Immature natural killer cell (primary cell): ENCODE measurements around the gene IGBP1. TPM values are rescaled to one million over a fixed set of nuclear protein-coding genes. Genes with fewer than 3 reads are reported as not detected.

Experiments
- DNase-seq, 3 donors: peaks; one replicate each; pipeline ENCODE4 v3.0.0; 2022; ENCODE audit warnings: mixed read lengths in 1 of 3
- H3K27ac Mint-ChIP-seq, 6 donors: one replicate each; pipeline ENCODE4 v1.8.0; 2020; ENCODE audit warnings: mixed read lengths in 6 of 6, mild to moderate bottlenecking in 5 of 6, inconsistent platforms in 4 of 6, moderate library complexity in 3 of 6
- H3K27me3 Mint-ChIP-seq, 3 donors: one replicate each; pipeline ENCODE4 v1.8.0; 2020 to 2021; ENCODE audit warnings: low read depth in 3 of 3, mild to moderate bottlenecking in 3 of 3, mixed read lengths in 3 of 3, moderate library complexity in 3 of 3, inconsistent platforms in 1 of 3
- H3K36me3 Mint-ChIP-seq, 3 donors: one replicate each; pipeline ENCODE4 v1.8.0; 2020; ENCODE audit warnings: mixed read lengths in 3 of 3, inconsistent platforms in 2 of 3, mild to moderate bottlenecking in 2 of 3
- H3K4me1 Mint-ChIP-seq, 2 donors: one replicate each; pipeline ENCODE4 v1.8.0; 2020; ENCODE audit warnings: inconsistent platforms in 2 of 2, mild to moderate bottlenecking in 2 of 2, mixed read lengths in 2 of 2, moderate library complexity in 1 of 2
- H3K4me3 Mint-ChIP-seq, 5 donors: one replicate each; pipeline ENCODE4 v1.8.0; 2020; ENCODE audit warnings: mild to moderate bottlenecking in 5 of 5, mixed read lengths in 5 of 5, inconsistent platforms in 3 of 5, moderate library complexity in 3 of 5
- H3K9me3 Mint-ChIP-seq, 6 donors: one replicate each; pipeline ENCODE4 v1.8.0; 2020; ENCODE audit warnings: mild to moderate bottlenecking in 6 of 6, mixed read lengths in 6 of 6, inconsistent platforms in 4 of 6, moderate library complexity in 3 of 6
- polyA plus RNA-seq, 3 donors: library from polyadenylated mRNA; unstranded; fragments of 300-500 nt; fragmentation: Illumina TruSeq; gene quantifications; one replicate each; pipeline ENCODE4 v1.2.3, GENCODE V29; 2021

Gene IGBP1
- polyA plus RNA-seq, 3 donors from 2014 or later, result 37.8 to 55.6 (median 43.9) TPM

- Mint-ChIP-seq H3K9me3 (no peaks in the 10 kb centered on the region), H3K4me1 (peaks cover 14 to 19% of the 10 kb centered on the region in 2 donors), H3K36me3 (no peaks in the 10 kb centered on the region), H3K27me3 (peaks cover 0 to 11% (median 10%) of the 10 kb centered on the region in 3 donors), H3K4me3 (no peak overlapping the region), H3K27ac (no peak overlapping the region)
- DNase-seq, result no peak
These were observed 3.4 kb upstream of the IGBP1 start for GRCh38 chrX:70129816-70130215.

DNA sequence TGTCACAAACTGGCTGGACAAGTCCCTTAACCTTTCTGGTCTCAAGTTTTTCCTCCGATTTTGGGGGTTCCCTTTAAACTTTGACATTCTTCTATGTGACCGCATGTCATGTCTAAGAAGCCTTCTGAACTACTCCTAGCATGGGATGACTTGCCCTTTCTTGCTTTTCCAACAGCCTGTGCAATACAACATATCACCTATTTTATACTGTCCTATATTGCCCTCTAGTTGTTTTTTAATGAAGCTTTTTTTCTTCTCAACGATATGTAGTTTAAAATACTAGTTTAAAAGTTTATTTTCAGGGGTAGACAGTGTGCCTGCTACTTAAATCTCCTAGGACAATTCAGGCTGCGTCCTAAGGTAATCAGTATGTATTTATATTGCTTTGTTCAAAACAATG, 1.0 kb upstream of the IGBP1 start:
- H3K4me1 Mint-ChIP-seq, result peaks cover 24 to 34% of the 10 kb centered on the region in 2 donors
- no peaks in the 10 kb centered on the region for H3K36me3 Mint-ChIP-seq
- DNase-seq, result no peak
- peak overlapping the region in 4 of 5 donors; percentile 33 to 43 (median 36) for H3K4me3 Mint-ChIP-seq
- H3K9me3 Mint-ChIP-seq, result no peaks in the 10 kb centered on the region
- H3K27me3 Mint-ChIP-seq, result peaks cover 0 to 11% (median 10%) of the 10 kb centered on the region in 3 donors
- H3K27ac Mint-ChIP-seq, result peak overlapping the region in 5 of 6 donors; percentile 3 to 93 (median 46)

- DNase-seq, result no peak
- peak overlapping the region; percentile 94 to 99 (median 97) for H3K4me3 Mint-ChIP-seq
- no peaks in the 10 kb centered on the region for H3K36me3 Mint-ChIP-seq
- H3K27me3 Mint-ChIP-seq, result peaks cover 0 to 11% (median 10%) of the 10 kb centered on the region in 3 donors
- peaks cover 27 to 38% of the 10 kb centered on the region in 2 donors for H3K4me1 Mint-ChIP-seq
- H3K9me3 Mint-ChIP-seq, result no peaks in the 10 kb centered on the region
- peak overlapping the region; percentile 91 to 97 (median 95) for H3K27ac Mint-ChIP-seq
These were observed 357 bp upstream of the IGBP1 start for GRCh38 chrX:70132877-70133302.

DNA sequence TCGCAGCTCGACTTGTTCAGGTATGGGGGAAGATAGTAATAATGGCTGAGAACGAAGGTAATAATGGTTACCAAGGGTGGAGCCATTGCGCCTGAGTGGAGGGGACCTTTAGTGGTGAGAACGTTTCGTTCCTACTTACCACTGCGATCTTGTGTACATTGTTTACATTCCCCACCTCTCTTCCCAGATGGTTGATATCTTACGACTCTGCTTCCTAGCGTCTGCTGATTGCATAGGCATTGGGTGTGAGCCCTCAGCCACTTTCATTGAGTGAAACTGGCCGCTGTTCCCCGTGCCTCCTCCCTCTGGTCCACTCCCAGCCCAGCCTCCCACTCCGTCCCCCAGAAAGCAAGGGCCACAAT, 850 bp downstream of the IGBP1 start:
- Mint-ChIP-seq H3K36me3 (no peaks in the 10 kb centered on the region), H3K4me3 (peak overlapping the region; percentile 94 to 99 (median 97))

DNA sequence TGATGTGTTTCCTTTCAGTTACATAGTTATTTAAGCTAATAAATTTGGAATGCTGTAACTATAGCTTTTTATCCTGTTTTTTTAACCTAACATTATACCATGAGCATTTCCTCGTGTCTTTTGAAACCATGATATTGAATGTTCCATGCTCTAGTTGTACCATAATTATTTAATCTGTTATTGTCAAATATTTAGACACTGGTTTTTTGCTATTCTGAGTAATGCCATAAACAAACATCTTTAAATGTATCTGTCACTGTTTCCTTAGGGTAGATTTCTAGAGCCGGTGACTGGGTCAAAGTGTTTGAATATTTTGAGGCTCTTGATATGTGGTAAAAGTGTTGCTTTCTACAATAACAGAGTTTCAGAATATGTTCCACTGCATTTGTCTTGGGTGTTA, 5.4 kb downstream of the IGBP1 start:
- H3K27me3 Mint-ChIP-seq, result peaks cover 2 to 5% (median 2%) of the 10 kb centered on the region in 3 donors
- peaks cover 23 to 37% of the 10 kb centered on the region in 2 donors for H3K4me1 Mint-ChIP-seq
- peaks cover 0 to 10% (median 3%) of the 10 kb centered on the region in 3 donors for H3K36me3 Mint-ChIP-seq
- H3K4me3 Mint-ChIP-seq, result no peak overlapping the region
- no peak for DNase-seq
- H3K9me3 Mint-ChIP-seq, result no peaks in the 10 kb centered on the region
- no peak overlapping the region for H3K27ac Mint-ChIP-seq

More for the DNA sequence above, 850 bp downstream of the IGBP1 start:
- Mint-ChIP-seq H3K4me1 (peaks cover 27 to 38% of the 10 kb centered on the region in 2 donors), H3K27me3 (peaks cover 0 to 11% (median 10%) of the 10 kb centered on the region in 3 donors), H3K27ac (peak overlapping the region; percentile 91 to 97 (median 95)), H3K9me3 (no peaks in the 10 kb centered on the region)
- DNase-seq, result no peak

GRCh38 chrX:70139736-70140135, 6.5 kb downstream of the IGBP1 start:
- Mint-ChIP-seq H3K4me3 (no peak overlapping the region), H3K9me3 (no peaks in the 10 kb centered on the region), H3K27ac (no peak overlapping the region), H3K4me1 (peaks cover 13 to 29% of the 10 kb centered on the region in 2 donors), H3K36me3 (peaks cover 0 to 10% (median 3%) of the 10 kb centered on the region in 3 donors), H3K27me3 (peaks cover 0 to 5% (median 1%) of the 10 kb centered on the region in 3 donors)
- no peak for DNase-seq

DNA sequence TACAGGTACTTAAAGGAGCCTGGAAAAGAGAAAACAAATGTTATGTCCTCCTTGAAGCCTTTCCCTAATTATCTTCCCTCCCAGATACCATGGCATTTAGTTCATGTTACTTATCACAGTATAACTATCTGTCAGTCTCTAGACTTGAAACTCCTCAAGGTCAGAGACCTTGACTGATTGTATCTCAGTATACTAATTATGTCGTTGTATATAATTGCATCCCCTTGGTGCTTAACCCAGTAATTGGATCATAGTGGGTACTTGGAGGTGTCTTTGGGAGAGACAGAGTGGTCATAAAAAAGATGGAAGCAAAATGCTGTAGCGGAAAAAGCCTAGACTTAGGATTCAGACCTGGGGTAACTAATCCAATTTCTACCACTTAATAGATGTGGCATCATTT, 8.1 kb downstream of the IGBP1 start:
- DNase-seq, result no peak
- Mint-ChIP-seq H3K27me3 (peaks cover 0 to 5% (median 1%) of the 10 kb centered on the region in 3 donors), H3K27ac (no peak overlapping the region), H3K4me3 (no peak overlapping the region), H3K4me1 (peaks cover 5 to 18% of the 10 kb centered on the region in 2 donors), H3K9me3 (no peaks in the 10 kb centered on the region), H3K36me3 (peaks cover 0 to 10% (median 3%) of the 10 kb centered on the region in 3 donors)

GRCh38 chrX:70166601-70167590, 33.6 kb downstream of the IGBP1 start:
- H3K4me3 Mint-ChIP-seq, result no peak overlapping the region
- H3K27ac Mint-ChIP-seq, result no peak overlapping the region

DNA sequence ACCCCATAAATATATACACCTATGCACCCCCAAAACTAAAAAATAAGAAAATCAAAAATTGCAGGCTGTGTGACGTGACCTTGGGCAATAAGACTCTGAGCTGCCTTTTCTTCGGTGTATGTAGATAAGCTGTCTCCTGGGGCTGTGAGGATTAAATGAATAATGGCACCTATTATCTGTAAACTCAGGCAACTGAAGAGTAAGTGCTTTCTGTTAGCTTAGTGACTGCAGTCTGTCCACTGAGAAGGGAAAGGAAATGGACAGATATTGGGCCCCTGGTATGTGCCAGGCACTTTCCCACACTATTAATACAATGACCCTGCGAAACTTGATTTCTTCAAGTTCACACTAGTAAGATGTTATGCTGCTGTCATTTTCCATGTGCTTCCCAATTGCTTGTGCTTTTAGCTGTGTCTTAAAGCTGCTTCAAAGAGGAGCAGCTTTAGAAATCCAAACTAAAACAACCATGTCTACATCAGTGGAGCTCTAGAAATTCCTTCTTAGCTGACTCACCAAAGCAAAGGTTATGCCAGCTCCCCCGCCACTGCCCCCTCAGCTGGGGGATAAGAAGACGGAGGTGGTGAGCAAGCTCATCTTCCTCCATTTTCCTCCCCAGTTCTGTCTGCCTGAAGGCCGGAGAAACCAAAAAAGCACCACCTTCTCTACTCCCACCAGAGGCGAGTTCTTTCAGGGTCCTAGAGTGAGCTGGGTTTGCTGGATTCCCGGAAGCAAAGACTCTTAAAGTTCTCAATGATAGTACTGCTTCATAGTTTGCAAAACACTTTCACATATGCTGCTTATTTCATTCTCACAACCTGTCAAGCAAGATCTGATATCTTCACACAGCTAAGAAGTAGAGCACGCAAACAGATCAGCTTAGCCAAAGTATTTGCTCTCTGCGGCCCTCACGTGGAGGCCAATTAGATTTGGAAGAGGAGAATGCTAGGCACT, 35.3 kb downstream of the IGBP1 start:
- Mint-ChIP-seq H3K4me1 (no peaks in the 10 kb centered on the region), H3K27me3 (peaks cover 1 to 8% (median 7%) of the 10 kb centered on the region in 3 donors), H3K9me3 (no peaks in the 10 kb centered on the region), H3K4me3 (no peak overlapping the region), H3K36me3 (peaks cover 3 to 6% (median 3%) of the 10 kb centered on the region in 3 donors), H3K27ac (no peak overlapping the region)
- no peak for DNase-seq

More at GRCh38 chrX:70166601-70167590, 33.6 kb downstream of the IGBP1 start:
- peaks cover 1 to 7% (median 6%) of the 10 kb centered on the region in 3 donors for H3K27me3 Mint-ChIP-seq
- H3K4me1 Mint-ChIP-seq, result no peaks in the 10 kb centered on the region
- DNase-seq, result no peak
- peaks cover 3 to 6% (median 3%) of the 10 kb centered on the region in 3 donors for H3K36me3 Mint-ChIP-seq
- H3K9me3 Mint-ChIP-seq, result no peaks in the 10 kb centered on the region

- Mint-ChIP-seq H3K27ac (no peak overlapping the region), H3K4me3 (no peak overlapping the region), H3K36me3 (peaks cover 2 to 6% (median 3%) of the 10 kb centered on the region in 3 donors), H3K27me3 (peaks cover 0 to 6% (median 5%) of the 10 kb centered on the region in 3 donors), H3K9me3 (no peaks in the 10 kb centered on the region), H3K4me1 (no peaks in the 10 kb centered on the region)
- no peak for DNase-seq
These were observed 36.0 kb downstream of the IGBP1 start for GRCh38 chrX:70169281-70169680.

DNA sequence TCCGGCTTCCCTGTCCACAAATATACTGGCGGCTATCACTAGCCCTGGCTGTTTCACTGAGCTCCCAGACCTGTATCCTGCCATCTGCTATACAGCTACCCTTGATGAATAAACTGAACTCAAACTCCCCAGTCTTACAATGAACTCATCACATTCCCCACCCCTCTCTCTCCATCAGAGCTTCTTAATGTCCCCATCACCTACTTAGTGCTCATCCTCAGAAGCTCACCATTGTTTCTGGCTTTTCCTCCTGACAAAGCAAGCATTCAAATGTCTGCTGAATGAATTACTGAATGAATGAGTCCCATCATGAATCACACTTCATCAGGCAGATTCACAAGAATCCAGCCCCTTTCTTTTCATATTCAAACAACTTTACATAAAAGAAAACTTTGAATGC, 38.4 kb downstream of the IGBP1 start:
- Mint-ChIP-seq H3K27ac (no peak overlapping the region), H3K4me1 (no peaks in the 10 kb centered on the region), H3K36me3 (peaks cover 0 to 3% (median 0%) of the 10 kb centered on the region in 3 donors), H3K4me3 (no peak overlapping the region), H3K27me3 (peaks cover 0 to 4% (median 3%) of the 10 kb centered on the region in 3 donors), H3K9me3 (no peaks in the 10 kb centered on the region)
- DNase-seq, result no peak

DNA sequence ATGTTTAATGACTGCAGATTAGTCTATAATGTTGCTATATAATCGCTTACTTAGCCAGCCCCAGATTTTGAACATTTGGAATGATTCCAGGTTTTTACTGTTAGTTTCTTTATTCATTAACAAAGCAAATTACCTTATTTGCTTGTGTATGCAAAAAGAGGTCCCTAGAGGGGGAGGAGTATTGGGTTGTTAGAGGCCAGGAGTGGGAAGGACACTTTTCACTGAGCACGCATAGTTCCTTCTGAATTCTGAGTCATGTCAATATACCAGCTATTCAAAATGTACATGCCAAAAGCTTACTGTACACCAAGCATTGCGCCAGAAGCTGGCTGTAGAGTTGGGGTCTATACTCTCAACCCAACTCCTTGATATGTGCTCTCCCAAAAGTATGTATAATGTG, 39.0 kb downstream of the IGBP1 start:
- H3K9me3 Mint-ChIP-seq, result no peaks in the 10 kb centered on the region
- no peaks in the 10 kb centered on the region for H3K36me3 Mint-ChIP-seq
- no peak for DNase-seq
- peaks cover 5 to 6% of the 10 kb centered on the region in 2 donors for H3K4me1 Mint-ChIP-seq
- H3K4me3 Mint-ChIP-seq, result no peak overlapping the region
- peaks cover 0 to 4% (median 3%) of the 10 kb centered on the region in 3 donors for H3K27me3 Mint-ChIP-seq
- no peak overlapping the region for H3K27ac Mint-ChIP-seq

DNA sequence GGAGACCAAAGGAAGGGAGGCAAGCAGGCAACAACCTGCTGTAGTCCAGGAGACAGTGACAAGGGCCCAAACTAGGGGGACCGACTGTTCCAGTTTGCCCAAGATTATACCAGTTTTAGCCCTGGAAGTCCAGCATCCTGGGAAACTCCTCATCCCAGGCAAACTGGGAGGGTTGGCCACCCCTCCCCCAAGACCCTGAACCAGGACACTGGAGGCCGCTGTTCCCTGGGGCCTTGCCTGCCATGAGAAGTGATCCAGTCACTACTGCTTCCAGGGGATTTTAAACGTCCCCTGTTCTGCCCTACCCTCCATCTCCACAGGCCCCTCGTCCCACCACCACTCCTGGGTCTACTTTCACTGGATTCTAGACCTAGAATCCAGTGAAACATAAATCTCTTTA, 39.7 kb downstream of the IGBP1 start:
- no peaks in the 10 kb centered on the region for H3K36me3 Mint-ChIP-seq
- H3K4me1 Mint-ChIP-seq, result peaks cover 6 to 8% of the 10 kb centered on the region in 2 donors
- DNase-seq, result no peak
- peaks cover 0 to 4% (median 3%) of the 10 kb centered on the region in 3 donors for H3K27me3 Mint-ChIP-seq
- no peak overlapping the region for H3K4me3 Mint-ChIP-seq
- no peaks in the 10 kb centered on the region for H3K9me3 Mint-ChIP-seq
- H3K27ac Mint-ChIP-seq, result no peak overlapping the region
